ENCODE results near the gene MTERF4.

Gene MTERF4

GRCh38 chr2:241147336-241147735 lies 45.2 kb upstream of the MTERF4 start:
- TF ChIP-seq CTCF (conservative IDR thresholded peaks at IDR 0.05; ENCODE audit: control insufficient read depth, insufficient read depth, low read depth, low read length) = no peak
- no peak for DNase-seq (ENCODE audit: low read depth)
- H3K4me3 ChIP-seq (ENCODE audit: control insufficient read depth, low read depth, low read length) = no peak overlapping the region

- no peak for DNase-seq (ENCODE audit: low read depth)
- TF ChIP-seq CTCF (conservative IDR thresholded peaks at IDR 0.05; ENCODE audit: control insufficient read depth, insufficient read depth, low read depth, low read length) = no peak
- no peak overlapping the region for H3K4me3 ChIP-seq (ENCODE audit: control insufficient read depth, low read depth, low read length)
These were observed 44.2 kb upstream of the MTERF4 start for GRCh38 chr2:241146286-241146685.

GRCh38 chr2:241142593-241142992 lies 40.5 kb upstream of the MTERF4 start:
- DNase-seq (ENCODE audit: low read depth) = no peak
- no peak for TF ChIP-seq CTCF (conservative IDR thresholded peaks at IDR 0.05; ENCODE audit: control insufficient read depth, insufficient read depth, low read depth, low read length)
- H3K4me3 ChIP-seq (ENCODE audit: control insufficient read depth, low read depth, low read length) = no peak overlapping the region

- no peak overlapping the region for H3K4me3 ChIP-seq (ENCODE audit: control insufficient read depth, low read depth, low read length)
- TF ChIP-seq CTCF (conservative IDR thresholded peaks at IDR 0.05; ENCODE audit: control insufficient read depth, insufficient read depth, low read depth, low read length) = no peak
- no peak for DNase-seq (ENCODE audit: low read depth)
These were observed 40.0 kb upstream of the MTERF4 start for GRCh38 chr2:241142063-241142462.

- DNase-seq (ENCODE audit: low read depth) = no peak
- no peak for TF ChIP-seq CTCF (conservative IDR thresholded peaks at IDR 0.05; ENCODE audit: control insufficient read depth, insufficient read depth, low read depth, low read length)
These were observed 39.2 kb upstream of the MTERF4 start for GRCh38 chr2:241141214-241141770.

GRCh38 chr2:241140445-241140840 lies 38.4 kb upstream of the MTERF4 start:
- no peak for DNase-seq (ENCODE audit: low read depth)
- no peak overlapping the region for H3K4me3 ChIP-seq (ENCODE audit: control insufficient read depth, low read depth, low read length)
- TF ChIP-seq CTCF (conservative IDR thresholded peaks at IDR 0.05; ENCODE audit: control insufficient read depth, insufficient read depth, low read depth, low read length) = no peak

More at GRCh38 chr2:241141214-241141770, 39.2 kb upstream of the MTERF4 start:
- no peak overlapping the region for H3K4me3 ChIP-seq (ENCODE audit: control insufficient read depth, low read depth, low read length)

All from fibroblast of mammary gland (primary cell).